K562 (cell line): ENCODE measurements around the gene GNAT3. TPM values are rescaled to one million over a fixed set of nuclear protein-coding genes. Genes with fewer than 3 reads are reported as not detected.

Experiments
- ATAC-seq: fragments of 200-7000 bp; cut with Tn5 transposase; 3 replicates; pipeline ENCODE4 v1.9.1; 2020; ENCODE audit warnings: moderate library complexity
- BruUV-seq: library from RNA; stranded (reverse); fragments of 400-500 nt; replicated peaks from 2 replicates; lab custom pipeline; 2021; lab: Mats Ljungman, UMichigan
- CTCF ChIA-PET: fragments of 300-600 bp; formaldehyde crosslinking; extraction: SDS; loops from one replicate; lab custom pipeline; 2021; ENCODE audit warnings: low intra/inter-chr PET ratio; lab: Yijun Ruan, JAX
- POLR2A ChIA-PET: fragments of 300-600, 350-650 bp; sonication (Branson Sonifier 250); formaldehyde crosslinking; extraction: SDS; loops from one replicate; lab custom pipeline; 2021; ENCODE audit warnings: antibody characterized with exemption, inconsistent platforms; lab: Yijun Ruan, JAX
- DNase-seq, 4 experiments: peaks; one replicate each; pipeline versions ENCODE4 v3.0.0 to v3.0.0-alpha.2; 2011 to 2018; ENCODE audit warnings: low spot score in 3 of 4, mixed read lengths in 3 of 4; ENCODE audit errors: extremely low read depth in 1 of 4
- FAIRE-seq: peaks from 2 replicates; lab custom pipeline; 2011; peaks lifted over from hg19 to GRCh38; lab: Jason Lieb, UNC
- H2AFZ ChIP-seq: 2 replicates; pipeline ENCODE4 v1.6.0; 2011; ENCODE audit warnings: low read depth, low read length, control low read depth, inconsistent platforms
- H3K27ac ChIP-seq: fragments of 200-600 bp; 3 replicates; pipeline ENCODE4 v1.8.0; 2011; ENCODE audit warnings: low read depth, mild to moderate bottlenecking, control low read depth, inconsistent platforms, low read length, moderate library complexity, mixed read lengths; ENCODE audit errors: extremely low read depth
- H3K27me3 ChIP-seq, 2 experiments: fragments of 300-600 bp in 1 of 2; 2 replicates in 1 of 2; 3 replicates in 1 of 2; pipeline versions ENCODE4 v1.6.0 to v1.8.0; 2011; ENCODE audit warnings: inconsistent platforms in 2 of 2, low read length in 2 of 2, mild to moderate bottlenecking in 1 of 2, mixed read lengths in 1 of 2, moderate library complexity in 1 of 2; ENCODE audit not compliant: control insufficient read depth in 2 of 2, insufficient read depth in 2 of 2
- H3K36me3 ChIP-seq: fragments of 300-600 bp; 3 replicates; pipeline ENCODE4 v1.8.0; 2011; ENCODE audit warnings: mild to moderate bottlenecking, low read length, inconsistent platforms; ENCODE audit not compliant: control insufficient read depth, insufficient read depth
- H3K4me1 ChIP-seq, 2 experiments: fragments of 200-600 bp in 1 of 2; replicated peaks in 1 of 2; 2 replicates in 1 of 2; 3 replicates in 1 of 2; pipeline versions ENCODE4 v1.5.1 to v1.8.0; 2011; ENCODE audit warnings: inconsistent platforms in 2 of 2, low read length in 2 of 2, mild to moderate bottlenecking in 1 of 2, mixed read lengths in 1 of 2, moderate library complexity in 1 of 2; ENCODE audit not compliant: control insufficient read depth in 2 of 2, insufficient read depth in 2 of 2
- H3K4me2 ChIP-seq: 2 replicates; pipeline ENCODE4 v1.6.1; 2011; ENCODE audit warnings: low read length, control low read depth, inconsistent platforms, mixed read lengths; ENCODE audit not compliant: insufficient read depth
- H3K4me3 ChIP-seq: fragments of 200-600 bp; sonication (generic), shearing (Covaris generic); 2 replicates; pipeline ENCODE4 v1.5.1; 2016; ENCODE audit warnings: control low read depth, inconsistent platforms
- H3K79me2 ChIP-seq: fragments of 200-600 bp; 3 replicates; pipeline ENCODE4 v1.8.0; 2011; ENCODE audit warnings: low read length, inconsistent platforms; ENCODE audit not compliant: control insufficient read depth, insufficient read depth
- H3K9ac ChIP-seq, 2 experiments: 2 replicates each; pipeline versions ENCODE4 v1.6.0 to v1.6.1; 2011; ENCODE audit warnings: low read depth in 2 of 2, low read length in 2 of 2, control low read depth in 1 of 2, inconsistent platforms in 1 of 2, mild to moderate bottlenecking in 1 of 2, mixed read lengths in 1 of 2; ENCODE audit not compliant: insufficient read depth in 1 of 2
- H3K9me1 ChIP-seq: one replicate; pipeline ENCODE4 v1.6.0; 2011; ENCODE audit warnings: inconsistent platforms, mild to moderate bottlenecking, low read length, moderate library complexity; ENCODE audit not compliant: control insufficient read depth, insufficient read depth
- H3K9me3 ChIP-seq: replicated peaks from 2 replicates; pipeline ENCODE4 v1.5.1; 2011; ENCODE audit warnings: low read depth, low read length, inconsistent platforms; ENCODE audit not compliant: control insufficient read depth, insufficient read depth
- H4K20me1 ChIP-seq: replicated peaks from 2 replicates; pipeline ENCODE4 v1.6.1; 2011; ENCODE audit warnings: low read length, inconsistent platforms, mixed read lengths; ENCODE audit not compliant: control insufficient read depth, insufficient read depth
- ELK1 ChIP-seq: sonication (generic); formaldehyde crosslinking; IDR thresholded peaks from 2 replicates; pipeline ENCODE4 v1.8.1; 2022; ENCODE audit warnings: missing genetic modification reagents
- L3MBTL2 ChIP-seq: fragments of 450-650 bp; IDR thresholded peaks from 2 replicates; pipeline ENCODE4 v1.6.1; 2016; ENCODE audit warnings: mild to moderate bottlenecking, moderate library complexity
- MAFG ChIP-seq: fragments of 450-650 bp; conservative IDR thresholded peaks from 2 replicates; pipeline ENCODE4 v1.6.1; 2016; ENCODE audit warnings: missing genetic modification characterization, missing compliant biosample characterization
- MAFK ChIP-seq: IDR thresholded peaks from 2 replicates; pipeline ENCODE4 v1.6.1; 2011; ENCODE audit warnings: low read length, improper control_type of control experiment
- MLX ChIP-seq, 2 experiments: fragments of 450-650 bp in 1 of 2; sonication (generic) in 1 of 2; formaldehyde crosslinking; conservative IDR thresholded peaks; 2 replicates each; pipeline versions ENCODE4 v1.4.0 to v1.8.1; 2020 to 2022; ENCODE audit warnings: mild to moderate bottlenecking in 1 of 2, missing genetic modification reagents in 1 of 2
- NR2C1 ChIP-seq, 2 experiments: fragments of 450-650 bp; IDR thresholded peaks; 2 replicates each; pipeline ENCODE4 v1.6.1; 2017; ENCODE audit warnings: mild to moderate bottlenecking in 2 of 2, antibody characterized with exemption in 1 of 2, inconsistent platforms in 1 of 2, missing compliant biosample characterization in 1 of 2, missing genetic modification characterization in 1 of 2
- NR3C1 ChIP-seq: sonication (generic); formaldehyde crosslinking; IDR thresholded peaks from 2 replicates; pipeline ENCODE4 v1.8.1; 2022; ENCODE audit warnings: missing genetic modification reagents
- RAD51 ChIP-seq: fragments of 450-650 bp; IDR thresholded peaks from 2 replicates; pipeline ENCODE4 v1.7.1; 2016; ENCODE audit warnings: low read depth, mild to moderate bottlenecking, borderline replicate concordance
- SMARCE1 ChIP-seq: fragments of 450-650 bp; IDR thresholded peaks from 2 replicates; pipeline ENCODE4 v1.7.1; 2016; ENCODE audit warnings: mild to moderate bottlenecking
- STAT5B ChIP-seq: fragments of 250-450 bp; sonication (Bioruptor Pico); IDR thresholded peaks from 2 replicates; pipeline ENCODE4 v1.8.0; 2021; ENCODE audit warnings: mild to moderate bottlenecking, inconsistent platforms
- YY1 ChIP-seq, 3 experiments: IDR thresholded peaks; 2 replicates each; pipeline ENCODE4 v1.6.1; 2011; ENCODE audit warnings: low read length in 2 of 3, mild to moderate bottlenecking in 2 of 3, moderate library complexity in 2 of 3, borderline replicate concordance in 1 of 3, control low read depth in 1 of 3, low read depth in 1 of 3; ENCODE audit not compliant: insufficient read depth in 3 of 3, insufficient replicate concordance in 2 of 3, control insufficient read depth in 1 of 3, insufficient read length in 1 of 3; ENCODE audit errors: extremely low read depth in 1 of 3
- ZBTB11 ChIP-seq, 3 experiments: fragments of 200-800 bp in 1 of 3; fragments of 250-450 bp in 1 of 3; fragments of 450-650 bp in 1 of 3; sonication (Bioruptor Pico) in 1 of 3; sonication (Bioruptor generic) in 1 of 3; formaldehyde crosslinking in 1 of 3; IDR thresholded peaks; 2 replicates each; pipeline versions ENCODE4 v1.6.1 to v1.8.0; 2016 to 2022; ENCODE audit warnings: mild to moderate bottlenecking in 2 of 3, missing genetic modification characterization in 2 of 3, missing compliant biosample characterization in 1 of 3, moderate library complexity in 1 of 3
- ZBTB9 ChIP-seq: fragments of 450-650 bp; formaldehyde crosslinking; IDR thresholded peaks from 2 replicates; pipeline ENCODE4 v1.4.0; 2020; ENCODE audit warnings: mild to moderate bottlenecking, moderate library complexity
- ZNF212 ChIP-seq: fragments of 450-650 bp; formaldehyde crosslinking; IDR thresholded peaks from 2 replicates; pipeline ENCODE4 v1.4.0; 2020; ENCODE audit warnings: mild to moderate bottlenecking
- ZNF707 ChIP-seq: fragments of 250-450 bp; sonication (Bioruptor Pico); conservative IDR thresholded peaks from 2 replicates; pipeline ENCODE4 v1.8.0; 2022; ENCODE audit warnings: inconsistent platforms, mild to moderate bottlenecking, moderate library complexity
- ZNF717 ChIP-seq: fragments of 250-450 bp; sonication (Bioruptor Pico); IDR thresholded peaks from 2 replicates; pipeline ENCODE4 v1.5.0; 2021
- in situ Hi-C: fragments of 300-500 bp; cut with MboI; formaldehyde crosslinking; loops from 4 replicates; pipeline ENCODE4 v1.15.0; 2018; ENCODE audit warnings: inconsistent platforms, mixed read lengths
- intact Hi-C: fragments of 100-400 bp; cut with micrococcal nuclease; formaldehyde crosslinking; loops from 2 replicates; pipeline ENCODE4 v1.14.2; 2022
- polyA plus RNA-seq, 8 experiments: library from polyadenylated mRNA; depleted of rRNA in 4 of 8; stranded (reverse) in 5 of 8; unstranded in 3 of 8; fragments of >200 nt; fragmentation: Nextera tagmentation in 2 of 8; fragmentation: Illumina TruSeq in 1 of 8; extraction: Ambion mirVana in 2 of 8; extraction: Trizol in 1 of 8; gene quantifications; 2 replicates each; pipeline versions ENCODE4 v1.2.1 to v1.2.3, GENCODE V29; 2011 to 2014; ENCODE audit warnings: inconsistent platforms in 1 of 8, missing spikeins in 1 of 8
- total RNA-seq, 7 experiments: library from RNA; depleted of rRNA in 6 of 7; stranded (reverse); fragments of >200 nt in 6 of 7; fragmentation: Illumina TruSeq in 2 of 7; extraction: Trizol in 2 of 7; gene quantifications; 2 replicates each; pipeline versions ENCODE4 v1.2.1 to v1.2.3, GENCODE V29; 2011 to 2021; ENCODE audit warnings: low replicate concordance in 1 of 7

Gene GNAT3
- total and polyA plus RNA-seq, 9 of the 15 experiments (the other 6 are each of a cell fraction or from before 2014, with no cell fraction given), result not detected

GRCh38 chr7:80464211-80464610 lies 47.7 kb downstream of the GNAT3 start:
- Histone ChIP-seq H3K4me3 (no peak overlapping the region), H3K4me1 (no peaks in the 10 kb centered on the region), H3K79me2 (no peaks in the 10 kb centered on the region), H3K27ac (no peak overlapping the region), H3K36me3 (no peaks in the 10 kb centered on the region), H3K4me2 (no peak overlapping the region), H3K9me3 (no peaks in the 10 kb centered on the region), H2AFZ (no peak overlapping the region), H3K27me3 (no peaks in the 10 kb centered on the region), H4K20me1 (no peaks in the 10 kb centered on the region), H3K9ac (no peak overlapping the region), H3K9me1 (no peaks in the 10 kb centered on the region)
- no peak for FAIRE-seq
- BruUV-seq, result no TSS peak
- ATAC-seq, result no peak
- no peak for DNase-seq
- intact Hi-C loops, result no loop called here
- in situ Hi-C loops, result no loop called here
- ChIA-PET POLR2A (no interaction called here), CTCF (no interaction called here)
- TF ChIP-seq STAT5B (no peak), ZNF707 (CRISPR knock-in tag) (no peak), L3MBTL2 (no peak), ELK1 (no peak), NR3C1 (CRISPR knock-in tag) (no peak), ZNF717 (CRISPR knock-in tag) (no peak), RAD51 (no peak), ZBTB9 (CRISPR knock-in tag) (no peak), NR2C1 (IDR thresholded peaks at IDR 0.05) (no peak), NR2C1 (tag; IDR thresholded peaks at IDR 0.05) (no peak), ZBTB11 (CRISPR knock-in tag; IDR thresholded peaks at IDR 0.05) (no peak), MLX (CRISPR knock-in tag; conservative IDR thresholded peaks at IDR 0.05) (no peak), YY1 (IDR thresholded peaks at IDR 0.05; ENCODE audit: borderline replicate concordance in 1 of 3, control insufficient read depth in 1 of 3, extremely low read depth in 1 of 3, insufficient read depth in 3 of 3, insufficient read length in 1 of 3, insufficient replicate concordance in 2 of 3, low read depth in 1 of 3, low read length in 2 of 3) (no peak), SMARCE1 (no peak), MAFK (no peak), ZNF212 (CRISPR knock-in tag) (no peak), MAFG (tag) (no peak)
